Measurements from ENCODE around the gene GARS1.

The GARS1 gene

GRCh38 chr7:30654296-30655090 is 59.8 kb downstream of the GARS1 start:
- DNase-seq = no peak

- no peak for DNase-seq
Observed at GRCh38 chr7:30655096-30655970, 60.7 kb downstream of the GARS1 start.

GRCh38 chr7:30656006-30656957 is 61.6 kb downstream of the GARS1 start:
- no peak for DNase-seq

- no peak for DNase-seq
Observed at GRCh38 chr7:30657131-30657530, 62.5 kb downstream of the GARS1 start.

GRCh38 chr7:30658479-30659074 is 63.9 kb downstream of the GARS1 start:
- no peak for DNase-seq

GRCh38 chr7:30659312-30659711 is 64.6 kb downstream of the GARS1 start:
- DNase-seq = no peak

GRCh38 chr7:30660331-30661255 is 65.9 kb downstream of the GARS1 start:
- no peak for DNase-seq

- no peak for DNase-seq
Observed at GRCh38 chr7:30661926-30662325, 67.2 kb downstream of the GARS1 start.

GRCh38 chr7:30662431-30662939 is 67.8 kb downstream of the GARS1 start:
- DNase-seq = no peak

GRCh38 chr7:30663414-30663813 is 68.7 kb downstream of the GARS1 start:
- DNase-seq = no peak

GRCh38 chr7:30664184-30664885 is 69.7 kb downstream of the GARS1 start:
- no peak for DNase-seq

GRCh38 chr7:30665043-30665442 is 70.4 kb downstream of the GARS1 start:
- no peak for DNase-seq

GRCh38 chr7:30665449-30665848 is 70.8 kb downstream of the GARS1 start:
- DNase-seq = no peak

- DNase-seq = no peak
Observed at GRCh38 chr7:30667172-30667571, 72.5 kb downstream of the GARS1 start.

- DNase-seq = no peak
Observed at GRCh38 chr7:30668102-30668501, 73.4 kb downstream of the GARS1 start.

- no peak for DNase-seq
Observed at GRCh38 chr7:30671793-30672465, 77.3 kb downstream of the GARS1 start.

GRCh38 chr7:30674420-30674819 is 79.7 kb downstream of the GARS1 start:
- DNase-seq = no peak

- no peak for DNase-seq
Observed at GRCh38 chr7:30674876-30675275, 80.2 kb downstream of the GARS1 start.

Data from nucleus accumbens (tissue), 56 donors.